ENCODE measurements around the gene APBB3.

APBB3 gene

GRCh38 chr5:140551872-140552271, 12.5 kb downstream of the APBB3 start:
- no peak for DNase-seq (ENCODE audit: low read depth)

GRCh38 chr5:140550147-140551079, 14.0 kb downstream of the APBB3 start:
- DNase-seq (ENCODE audit: low read depth) = no peak

- DNase-seq (ENCODE audit: low read depth) = no peak
Observed at GRCh38 chr5:140549237-140550144, 14.9 kb downstream of the APBB3 start.

GRCh38 chr5:140548791-140549190, 15.6 kb downstream of the APBB3 start:
- DNase-seq (ENCODE audit: low read depth) = no peak

- no peak for DNase-seq (ENCODE audit: low read depth)
Observed at GRCh38 chr5:140548300-140548688, 16.1 kb downstream of the APBB3 start.

- peak; percentile 79 for DNase-seq (ENCODE audit: low read depth)
Observed at GRCh38 chr5:140547508-140548299, 16.7 kb downstream of the APBB3 start, which contains the start of gene EIF4EBP3. Gene EIF4EBP3, plus strand, starts transcription at chr5:140547662. Its CDS starts 76 bp downstream, at chr5:140547738.

GRCh38 chr5:140546851-140547507, 17.4 kb downstream of the APBB3 start:
- no peak for DNase-seq (ENCODE audit: low read depth)

GRCh38 chr5:140545606-140546005, 18.8 kb downstream of the APBB3 start:
- no peak for DNase-seq (ENCODE audit: low read depth)

GRCh38 chr5:140544986-140545385, 19.4 kb downstream of the APBB3 start:
- no peak for DNase-seq (ENCODE audit: low read depth)

- no peak for DNase-seq (ENCODE audit: low read depth)
Observed at GRCh38 chr5:140542972-140543371, 21.4 kb downstream of the APBB3 start.

GRCh38 chr5:140540227-140540626, 24.2 kb downstream of the APBB3 start:
- no peak for DNase-seq (ENCODE audit: low read depth)

- no peak for DNase-seq (ENCODE audit: low read depth)
Observed at GRCh38 chr5:140524003-140524402, 40.4 kb downstream of the APBB3 start.

GRCh38 chr5:140513124-140513523, 51.3 kb downstream of the APBB3 start:
- no peak for DNase-seq (ENCODE audit: low read depth)

- DNase-seq (ENCODE audit: low read depth) = no peak
Observed at GRCh38 chr5:140509898-140510297, 54.5 kb downstream of the APBB3 start.
